ENCODE measurements around the gene AUTS2.

The AUTS2 gene

GRCh38 chr7:70565721-70566370 is 967.6 kb downstream of the AUTS2 start:
- DNase-seq (ENCODE audit: low read depth in 2 of 2, low spot score in 1 of 2), result no peak

- no peak for DNase-seq (ENCODE audit: low read depth in 2 of 2, low spot score in 1 of 2)
Observed at GRCh38 chr7:70566671-70567070, 968.4 kb downstream of the AUTS2 start.

DNA sequence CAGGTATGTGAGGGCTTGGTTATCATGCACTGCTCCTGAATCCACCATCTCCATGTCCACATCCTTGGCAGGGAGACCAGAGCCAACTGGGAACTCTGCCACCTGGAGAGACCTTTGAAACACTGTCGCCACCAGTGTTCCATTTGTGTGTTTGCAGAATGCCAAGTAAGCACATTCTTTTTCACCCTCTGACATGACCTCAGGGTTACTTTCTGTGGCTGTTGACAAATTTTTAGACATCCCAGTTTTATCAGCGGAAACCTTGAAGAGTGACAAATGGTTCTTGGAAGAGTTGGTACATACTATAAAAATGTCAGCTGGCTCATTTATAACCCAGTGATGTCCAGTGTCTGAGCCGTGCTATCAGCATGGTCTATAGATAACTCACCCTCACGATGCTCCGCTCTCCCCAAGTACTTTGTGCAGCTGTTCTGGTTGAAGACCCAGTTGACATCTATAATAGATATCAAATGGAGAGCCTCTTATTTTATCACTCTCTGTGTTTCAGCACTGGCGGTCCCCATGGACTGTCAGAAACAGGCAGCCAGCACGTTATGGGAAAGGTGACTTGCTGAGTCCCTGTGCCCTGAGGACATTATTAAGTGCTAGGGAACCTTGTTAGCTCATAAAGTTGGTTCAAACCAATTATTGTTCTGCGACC is 970.5 kb downstream of the AUTS2 start:
- DNase-seq (ENCODE audit: low read depth in 2 of 2, low spot score in 1 of 2), result no peak

- no peak for DNase-seq (ENCODE audit: low read depth in 2 of 2, low spot score in 1 of 2)
Observed at GRCh38 chr7:70569335-70569819, 971.1 kb downstream of the AUTS2 start.

DNA sequence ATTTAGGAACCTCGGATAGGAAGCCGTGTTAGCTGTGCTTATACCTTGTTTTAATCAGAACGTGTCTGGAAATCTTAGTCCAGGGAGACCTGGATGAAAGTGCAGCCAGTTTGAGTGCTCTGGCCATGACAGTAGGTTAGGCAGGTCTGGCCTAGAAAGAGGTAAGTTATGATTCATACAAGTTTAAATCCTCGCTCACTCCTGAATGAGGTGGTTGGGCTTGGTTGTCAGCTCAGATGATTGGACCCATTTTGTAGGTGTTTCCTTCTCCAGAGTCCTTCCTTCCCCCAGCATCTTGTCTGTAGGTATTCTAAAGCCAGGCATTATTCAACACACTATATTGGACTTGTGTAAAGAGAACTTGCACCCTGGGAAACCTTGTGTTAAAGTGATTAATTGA is 971.8 kb downstream of the AUTS2 start:
- no peak for DNase-seq (ENCODE audit: low read depth in 2 of 2, low spot score in 1 of 2)

- no peak for DNase-seq (ENCODE audit: low read depth in 2 of 2, low spot score in 1 of 2)
Observed at GRCh38 chr7:70570961-70571360, 972.7 kb downstream of the AUTS2 start.

- no peak for DNase-seq (ENCODE audit: low read depth in 2 of 2, low spot score in 1 of 2)
Observed at GRCh38 chr7:70571403-70571934, 973.2 kb downstream of the AUTS2 start.

DNA sequence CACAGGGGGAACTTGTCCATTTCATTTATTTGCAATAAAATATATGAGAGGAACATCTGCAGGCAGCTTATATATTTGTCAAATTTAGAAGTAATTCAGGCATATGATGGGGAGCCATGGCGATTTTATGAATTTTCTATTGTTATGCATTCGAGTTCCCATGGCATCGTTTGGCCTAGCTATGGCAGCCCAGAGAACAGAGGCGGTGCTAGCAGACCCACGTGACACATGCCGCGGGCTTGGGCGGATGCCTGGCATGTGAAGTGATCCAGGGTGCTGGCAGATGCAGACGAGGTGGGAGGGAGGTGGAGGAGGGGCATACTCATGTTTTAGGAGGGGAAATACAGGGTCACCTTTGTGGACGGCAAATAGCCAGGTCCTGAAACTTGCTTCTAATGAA is 973.7 kb downstream of the AUTS2 start:
- DNase-seq (ENCODE audit: low read depth in 2 of 2, low spot score in 1 of 2), result no peak

DNA sequence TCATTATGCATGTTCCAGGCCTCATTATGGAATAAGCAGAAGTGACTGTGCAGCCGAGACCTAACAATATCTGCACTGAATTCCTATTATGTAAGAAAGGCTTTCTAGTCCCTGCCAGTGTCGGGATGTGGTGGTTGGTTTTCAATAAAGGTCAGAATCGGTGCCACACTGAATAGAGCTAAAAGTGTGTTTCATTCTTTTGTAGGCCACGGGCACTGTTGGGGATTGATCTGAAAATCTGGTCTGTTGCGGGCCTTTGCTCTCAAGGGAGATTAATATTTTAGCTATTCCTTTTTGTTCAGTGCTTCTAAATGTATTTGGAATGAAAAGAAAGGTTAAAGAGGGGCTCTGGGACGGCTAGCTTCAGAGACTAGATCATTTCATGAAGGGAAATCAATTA is 974.3 kb downstream of the AUTS2 start:
- DNase-seq (ENCODE audit: low read depth in 2 of 2, low spot score in 1 of 2), result no peak

- DNase-seq (ENCODE audit: low read depth in 2 of 2, low spot score in 1 of 2), result no peak
Observed at GRCh38 chr7:70573071-70573661, 974.9 kb downstream of the AUTS2 start.

DNA sequence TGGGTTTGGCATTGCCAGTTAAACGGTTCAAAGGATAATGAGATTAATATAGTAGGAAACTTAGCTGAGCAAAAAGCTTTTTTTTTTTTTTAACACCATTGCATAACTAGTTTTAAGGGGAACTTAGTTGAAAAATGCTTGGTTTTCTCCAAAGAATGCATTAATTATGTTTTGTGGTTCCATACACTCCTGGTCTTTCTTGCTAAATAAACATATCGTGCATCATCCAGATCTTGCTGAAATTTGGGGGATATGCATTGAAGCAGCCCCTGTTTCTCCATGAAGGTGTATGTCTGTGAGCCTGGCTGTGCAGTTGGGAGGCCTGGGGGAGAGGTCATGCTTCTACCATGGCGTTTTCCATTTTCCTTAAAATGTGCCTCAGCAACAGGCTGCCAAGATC is 975.4 kb downstream of the AUTS2 start:
- no peak for DNase-seq (ENCODE audit: low read depth in 2 of 2, low spot score in 1 of 2)

- no peak for DNase-seq (ENCODE audit: low read depth in 2 of 2, low spot score in 1 of 2)
Observed at GRCh38 chr7:70574314-70574834, 976.1 kb downstream of the AUTS2 start.

GRCh38 chr7:70574970-70575799 is 976.9 kb downstream of the AUTS2 start:
- no peak for DNase-seq (ENCODE audit: low read depth in 2 of 2, low spot score in 1 of 2)

GRCh38 chr7:70577078-70577477 is 978.8 kb downstream of the AUTS2 start:
- DNase-seq (ENCODE audit: low read depth in 2 of 2, low spot score in 1 of 2), result no peak

GRCh38 chr7:70578131-70578530 is 979.9 kb downstream of the AUTS2 start:
- no peak for DNase-seq (ENCODE audit: low read depth in 2 of 2, low spot score in 1 of 2)

- no peak for DNase-seq (ENCODE audit: low read depth in 2 of 2, low spot score in 1 of 2)
Observed at GRCh38 chr7:70579397-70580097, 981.3 kb downstream of the AUTS2 start.

- no peak for DNase-seq (ENCODE audit: low read depth in 2 of 2, low spot score in 1 of 2)
Observed at GRCh38 chr7:70580161-70580560, 981.9 kb downstream of the AUTS2 start.

GRCh38 chr7:70582927-70583895 is 984.9 kb downstream of the AUTS2 start:
- DNase-seq (ENCODE audit: low read depth in 2 of 2, low spot score in 1 of 2), result no peak

All from stimulated activated CD8-positive, alpha-beta memory T cell treated with anti-CD3 and anti-CD28 coated beads, Interleukin-4, amount 100 ng/mL, for 1 hour (primary cell).